ENCODE data around the gene TPM4.
A peak's percentile ranks its signal among the peaks of the same experiment; 100 is the strongest.
"Not testable (repeated sequence)": the region's sequence is repeated elsewhere in the genome, so short reads cannot be mapped to it uniquely, and the experiment has no call there.

Gene TPM4

DNA sequence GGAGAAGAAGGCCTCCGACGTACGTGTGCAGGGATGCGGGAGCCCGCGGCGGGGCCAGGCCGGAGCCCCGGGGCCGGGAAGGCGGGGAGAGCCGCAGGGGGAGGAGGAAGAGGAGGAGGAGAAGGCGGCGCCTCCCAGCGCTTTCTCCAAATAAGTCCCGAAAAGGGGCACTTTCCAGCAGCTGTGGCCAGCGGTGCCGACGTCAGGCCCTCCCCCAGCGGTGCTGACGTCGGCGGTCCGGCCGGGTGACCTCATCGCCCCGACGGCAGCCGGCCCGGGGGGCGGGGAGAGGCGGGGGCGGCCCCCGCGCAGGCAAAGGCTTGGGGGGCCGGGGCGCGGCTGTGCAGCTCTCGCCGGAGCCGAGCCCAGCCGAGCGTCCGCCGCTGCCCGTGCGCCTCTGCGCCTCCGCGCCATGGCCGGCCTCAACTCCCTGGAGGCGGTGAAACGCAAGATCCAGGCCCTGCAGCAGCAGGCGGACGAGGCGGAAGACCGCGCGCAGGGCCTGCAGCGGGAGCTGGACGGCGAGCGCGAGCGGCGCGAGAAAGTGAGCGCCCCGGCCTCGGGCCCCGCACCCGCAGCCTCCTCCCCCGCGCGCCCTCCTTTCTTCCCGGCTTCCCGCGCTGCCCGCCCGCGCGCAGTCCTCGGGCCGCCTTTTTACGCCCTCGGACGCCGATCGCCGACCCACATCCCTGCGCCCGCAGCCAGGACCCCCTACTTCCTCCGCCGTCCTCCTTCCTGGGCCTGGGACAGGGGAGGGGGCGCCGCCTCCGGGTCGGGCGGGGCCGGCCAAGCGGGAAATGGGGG lies at the start of gene TPM4:
Gene TPM4, plus strand, starts transcription at position 342 of the 804 bp plus-strand sequence. Its CDS starts 71 bp downstream, at position 413.
- DNase-seq, result peak; percentile 90

GRCh38 chr19:16026756-16027155 lies 49.5 kb upstream of the TPM4 start:
- no peak for DNase-seq

GRCh38 chr19:16027528-16027927 lies 48.8 kb upstream of the TPM4 start:
- no peak for DNase-seq

DNA sequence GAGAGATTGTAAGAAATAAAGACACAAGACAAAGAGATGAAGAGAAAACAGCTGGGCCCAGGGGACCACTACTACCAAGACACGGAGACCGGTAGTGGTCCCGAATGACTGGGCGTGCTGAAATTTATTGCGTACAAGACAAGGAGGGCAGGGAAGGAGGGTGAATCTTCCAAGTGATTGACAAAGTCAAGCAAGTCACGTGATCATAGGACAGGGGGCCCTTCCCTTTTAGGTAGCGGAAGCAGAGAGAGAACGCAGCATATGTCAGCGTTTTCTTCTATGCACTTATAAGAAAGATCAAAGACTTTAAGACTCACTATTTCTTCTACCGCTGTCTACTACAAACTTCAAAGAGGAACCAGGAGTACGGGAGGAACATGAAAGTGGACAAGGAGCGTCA lies 46.1 kb upstream of the TPM4 start:
- not testable (repeated sequence) for DNase-seq

DNA sequence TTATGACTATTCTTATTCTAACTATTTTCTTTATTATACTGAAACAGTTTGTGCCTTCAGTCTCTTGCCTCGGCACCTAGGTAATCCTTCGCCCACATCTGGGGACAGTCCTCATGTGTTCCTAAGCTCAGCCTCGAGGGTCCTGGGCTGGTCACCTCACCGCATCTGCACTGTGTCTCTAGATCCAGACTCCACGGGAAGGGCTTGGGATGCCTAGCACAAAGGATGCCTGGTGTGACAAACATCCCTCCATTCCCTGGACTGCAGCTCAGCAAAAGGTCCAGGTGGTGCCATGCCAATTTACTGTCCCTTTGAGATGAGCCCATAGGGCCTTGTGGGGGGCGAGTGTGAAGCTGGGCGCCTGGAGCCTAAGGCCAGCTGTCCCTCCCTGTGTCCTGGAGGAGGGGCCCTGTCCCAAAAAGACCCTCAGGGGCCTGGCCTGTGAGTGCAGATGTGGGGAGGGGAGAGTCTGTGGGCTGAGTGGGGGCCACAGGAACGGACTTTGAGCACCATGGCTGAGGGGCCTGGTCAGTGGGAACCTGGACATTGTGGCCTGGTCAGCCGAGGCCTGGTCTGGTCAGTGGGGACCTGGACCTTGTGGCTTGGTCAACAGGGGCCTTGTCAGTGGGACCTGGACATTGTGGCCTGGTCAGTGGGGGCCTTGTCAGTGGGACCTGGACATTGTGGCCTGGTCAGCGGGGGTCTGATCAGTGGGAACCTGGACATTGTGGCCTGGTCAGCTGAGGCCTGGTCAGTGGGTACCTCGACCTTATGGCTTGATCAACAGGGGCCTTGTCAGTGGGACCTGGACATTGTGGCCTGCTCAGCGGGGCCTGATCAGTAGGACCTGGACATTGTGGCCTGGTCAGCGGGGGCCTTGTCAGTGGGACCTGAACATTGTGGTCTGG lies 45.1 kb upstream of the TPM4 start:
- no peak for DNase-seq

DNA sequence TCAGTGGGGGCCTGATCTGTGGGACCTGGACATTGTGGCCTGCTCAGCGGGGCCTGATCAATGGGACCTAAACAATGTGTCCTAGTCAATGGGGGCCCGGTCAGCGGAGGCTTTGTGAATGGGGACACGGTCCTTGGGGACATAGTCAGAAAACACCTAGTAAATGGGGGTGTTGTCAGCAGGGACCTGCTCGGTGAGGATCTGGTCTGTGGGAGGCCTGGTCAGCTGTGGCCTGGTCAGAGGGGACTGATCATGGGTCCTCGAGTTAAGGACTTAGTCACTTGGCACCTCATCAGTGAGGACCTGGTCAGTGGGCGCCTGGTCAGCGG lies 44.5 kb upstream of the TPM4 start:
- DNase-seq, result no peak

DNA sequence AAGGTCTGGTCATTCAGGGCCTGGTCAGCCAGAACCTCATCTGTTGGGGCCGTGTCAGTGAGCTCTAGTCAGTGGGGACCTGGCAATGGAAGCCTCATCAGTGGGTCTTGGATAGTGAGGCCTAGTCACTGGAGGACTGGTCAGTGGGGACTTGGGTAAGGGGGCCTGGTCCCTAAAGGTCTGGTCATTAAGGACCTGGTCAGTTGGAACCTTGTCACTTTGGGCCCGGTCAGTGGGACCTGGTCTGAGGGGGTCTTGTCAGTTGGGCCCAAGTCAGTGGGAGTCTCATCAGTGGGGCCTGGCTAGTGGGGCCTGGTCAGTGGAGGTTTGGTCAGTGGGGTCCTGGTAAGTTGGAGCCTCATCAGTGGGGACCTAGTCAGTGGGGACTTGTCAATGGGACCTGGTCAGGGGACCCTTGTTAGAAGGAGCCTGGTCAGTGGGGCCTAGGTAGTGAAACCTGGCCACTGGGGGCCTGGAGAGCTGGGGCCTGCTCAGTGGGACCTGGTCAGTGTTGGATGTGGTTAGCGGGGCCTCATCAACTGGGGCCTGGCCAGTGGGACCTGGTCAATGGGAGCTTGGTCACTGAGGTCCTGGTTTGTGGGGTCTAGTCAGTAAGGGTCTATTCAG lies 43.7 kb upstream of the TPM4 start:
- no peak for DNase-seq

DNA sequence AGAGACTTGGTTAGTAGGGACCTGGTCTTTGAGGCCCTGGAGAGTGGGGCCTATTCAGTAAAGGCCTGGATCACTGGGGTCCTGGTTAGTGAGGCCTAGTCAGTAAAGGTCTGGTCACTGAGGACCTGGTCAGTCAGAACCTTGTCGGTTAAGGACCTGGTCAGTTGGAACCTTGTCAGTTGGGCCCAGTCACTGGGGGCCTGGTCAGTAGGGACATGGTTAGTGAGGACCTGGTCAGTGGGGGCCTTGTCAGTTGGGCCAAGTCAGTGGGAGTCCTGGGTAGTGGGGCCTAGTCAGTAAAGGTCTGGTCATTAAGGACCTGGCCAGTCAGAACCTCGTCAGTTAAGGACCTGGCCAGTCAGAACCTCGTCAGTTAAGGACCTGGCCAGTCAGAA lies 43.2 kb upstream of the TPM4 start:
- DNase-seq, result no peak

DNA sequence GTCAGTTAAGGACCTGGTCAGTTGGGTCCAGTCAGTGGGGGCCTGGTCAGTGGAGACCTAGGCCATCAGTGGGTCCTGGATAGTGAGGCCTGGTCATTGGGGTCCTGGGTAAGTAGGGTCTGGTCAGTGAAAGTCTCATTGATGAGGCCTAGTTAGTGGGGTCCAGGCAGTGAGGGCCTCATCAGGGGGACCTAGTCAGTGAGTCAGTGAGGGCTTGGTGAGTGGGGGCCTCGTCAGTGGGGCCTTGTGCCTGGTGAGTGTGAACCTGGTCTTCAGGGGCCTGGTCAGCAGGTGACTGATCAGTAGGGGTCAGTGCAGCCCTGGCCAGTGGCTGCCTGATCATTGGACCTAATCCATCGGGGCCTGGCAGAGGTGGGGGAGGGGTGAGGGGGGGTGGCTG lies 42.6 kb upstream of the TPM4 start:
- DNase-seq, result no peak

GRCh38 chr19:16034180-16034579 lies 42.1 kb upstream of the TPM4 start:
- no peak for DNase-seq

DNA sequence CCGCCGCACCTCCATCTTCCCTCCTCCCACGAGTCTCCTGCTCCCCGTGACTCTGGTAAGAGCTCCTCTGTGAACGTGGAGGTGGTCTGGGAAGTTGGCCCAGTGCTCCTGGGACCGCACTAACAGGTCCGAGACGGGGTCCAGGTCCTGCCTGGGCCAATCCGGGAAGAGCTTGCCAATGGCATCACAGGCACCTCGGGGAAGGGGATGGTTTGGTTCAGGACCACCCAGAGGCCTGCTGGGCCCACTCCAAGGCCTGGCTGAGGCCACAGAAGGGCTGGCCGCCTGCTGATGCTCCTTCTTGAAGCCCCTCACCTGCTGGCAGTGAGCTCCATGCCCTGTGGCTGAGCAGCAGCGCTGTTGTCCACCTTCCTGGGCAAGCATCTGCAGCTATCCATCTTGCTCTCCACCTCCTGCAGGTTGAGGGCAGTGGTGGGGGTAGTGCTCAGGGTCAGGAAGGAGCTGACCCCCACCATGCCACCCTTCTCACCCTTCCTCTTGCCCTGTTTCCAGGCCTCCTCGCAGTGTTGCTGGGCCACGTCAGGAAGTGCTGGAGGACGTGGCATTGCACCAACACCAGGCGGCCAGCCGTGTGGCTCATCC lies 41.2 kb upstream of the TPM4 start:
- DNase-seq, result no peak

- DNase-seq, result no peak
Measured at GRCh38 chr19:16035601-16036297, 40.5 kb upstream of the TPM4 start.

GRCh38 chr19:16036397-16036925 lies 39.8 kb upstream of the TPM4 start:
- DNase-seq, result no peak

GRCh38 chr19:16036941-16037340 lies 39.4 kb upstream of the TPM4 start:
- DNase-seq, result no peak

DNA sequence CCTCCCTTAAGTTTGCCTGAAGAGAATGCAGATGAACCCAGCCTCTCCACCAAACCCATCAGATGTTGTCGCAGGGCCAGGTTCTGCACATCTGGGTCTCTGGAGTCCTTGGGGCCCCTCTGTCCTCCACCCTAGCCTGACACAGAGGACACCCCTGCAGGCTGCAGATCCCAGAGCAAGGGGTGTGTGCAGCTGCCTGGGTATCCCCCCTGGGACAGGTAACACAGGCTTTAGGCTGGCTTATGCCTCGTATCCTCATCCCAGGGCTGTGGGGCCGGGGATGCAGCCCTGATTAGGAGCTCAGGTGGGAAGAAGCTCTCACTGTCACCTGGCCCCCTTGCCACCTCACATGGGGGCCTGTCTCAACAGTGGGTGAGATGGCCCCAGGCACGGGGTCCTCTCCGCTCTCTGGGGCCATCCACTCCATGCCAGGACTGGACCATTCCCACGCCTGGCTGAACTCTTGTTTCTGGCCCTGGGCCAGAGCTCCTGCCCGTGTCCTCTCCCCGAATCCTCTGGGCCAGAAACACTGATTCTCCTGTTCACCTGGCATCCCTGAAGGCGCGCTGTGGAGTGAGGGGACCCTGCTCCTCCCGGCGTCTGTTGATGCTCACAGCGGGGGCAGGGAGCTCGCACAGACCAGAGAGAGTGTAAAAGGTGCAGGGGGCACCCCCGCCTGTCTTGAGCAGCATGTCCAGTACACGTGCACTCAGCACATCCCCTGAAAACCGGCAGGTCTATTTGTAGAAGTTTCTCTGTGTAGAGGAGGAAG lies 38.7 kb upstream of the TPM4 start:
- no peak for DNase-seq

DNA sequence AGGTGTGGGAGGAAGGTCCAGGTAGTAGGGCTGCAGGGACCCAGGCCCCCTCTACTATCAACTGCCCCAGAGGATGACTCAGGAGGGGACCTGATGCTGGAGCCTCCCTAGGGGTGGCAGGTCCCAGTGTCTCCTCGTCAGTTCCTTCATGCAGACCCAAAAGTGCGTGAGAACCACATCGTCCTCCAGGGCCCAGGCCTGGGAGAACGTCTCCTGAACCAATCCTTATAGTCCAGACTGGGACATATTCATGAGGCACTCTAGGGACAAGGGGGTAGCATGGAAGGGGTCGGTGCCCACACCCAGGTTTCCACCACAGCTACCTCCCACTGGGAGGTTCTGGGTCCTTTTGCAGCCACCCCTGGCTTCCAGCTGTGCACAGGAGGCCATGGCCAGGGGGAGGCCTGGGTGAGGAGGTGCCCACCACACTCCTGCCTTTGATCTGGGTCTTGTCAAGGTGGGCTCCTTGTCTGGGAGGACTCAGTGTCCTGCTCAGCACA lies 38.0 kb upstream of the TPM4 start:
- DNase-seq, result no peak

DNA sequence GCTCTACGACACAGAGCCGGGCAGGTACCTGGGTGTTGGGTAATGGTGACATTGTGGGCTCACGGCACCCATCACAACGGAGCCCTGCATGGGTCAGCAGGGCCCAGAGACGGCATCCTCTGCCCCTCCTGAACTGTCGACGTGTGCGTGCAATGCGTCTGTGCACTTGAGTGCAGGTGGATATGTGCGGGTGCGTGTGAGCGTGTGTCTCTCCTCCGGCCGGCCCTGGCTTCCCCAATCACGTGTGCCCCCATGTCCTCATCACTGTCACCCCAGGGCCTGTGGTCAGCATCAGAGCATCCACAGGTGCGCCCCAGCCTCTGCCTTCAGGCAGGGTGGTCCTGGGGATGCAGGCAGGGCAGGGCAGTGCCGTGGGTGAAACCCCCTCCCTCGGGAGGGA lies 37.2 kb upstream of the TPM4 start:
- DNase-seq, result no peak

DNA sequence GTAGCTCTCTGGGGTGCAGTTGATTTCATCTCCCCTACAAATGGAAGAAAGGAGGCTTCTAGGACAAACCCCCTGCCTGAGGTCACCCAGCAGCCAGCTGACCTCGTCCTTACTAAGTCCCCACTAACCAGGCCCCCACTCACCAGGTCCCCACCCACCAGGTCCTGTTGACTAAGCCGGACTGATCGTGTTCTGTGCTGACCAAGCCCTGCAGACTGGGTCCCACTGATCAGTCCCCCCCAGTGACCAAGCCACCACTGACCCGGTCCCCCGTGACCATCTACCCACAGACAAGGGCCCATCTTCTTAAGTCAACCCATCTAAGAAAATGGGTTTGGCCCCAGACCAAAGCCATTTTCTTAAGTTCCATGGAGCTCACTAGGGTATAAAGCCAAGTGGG lies 36.8 kb upstream of the TPM4 start:
- DNase-seq, result no peak

GRCh38 chr19:16040642-16041041 lies 35.7 kb upstream of the TPM4 start:
- DNase-seq, result no peak

DNA sequence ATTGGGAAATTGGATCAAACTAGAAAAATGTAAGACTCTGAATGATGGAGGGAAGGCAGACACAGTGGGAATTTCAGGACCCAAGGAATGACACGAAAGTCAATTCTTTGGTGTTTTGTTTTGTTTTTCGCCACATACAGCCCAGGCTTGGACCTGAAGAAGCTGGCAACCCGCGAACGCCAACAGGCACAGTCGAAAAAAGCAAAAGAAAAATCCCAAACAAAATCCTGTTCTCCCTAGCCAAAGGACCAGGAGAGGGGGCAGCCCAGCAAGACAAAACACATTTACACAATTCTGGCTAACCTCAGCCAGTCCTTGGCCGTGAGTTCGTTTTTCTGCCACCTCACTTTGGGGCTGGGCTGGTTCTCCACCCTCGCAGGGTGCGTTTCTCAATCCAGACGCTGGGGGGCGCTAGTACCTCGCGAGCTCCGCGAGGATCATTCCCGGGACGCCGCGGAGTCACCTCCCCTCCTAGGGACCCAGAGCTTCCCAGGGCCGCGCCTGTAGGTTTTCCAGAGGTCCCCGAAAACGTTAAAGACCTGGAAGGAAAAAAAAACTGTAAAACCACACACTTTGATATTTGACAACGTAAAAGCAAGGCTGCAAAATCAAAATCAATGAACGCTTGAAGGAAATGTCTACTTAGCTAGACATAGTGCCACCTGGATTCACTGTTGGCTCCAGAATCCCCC lies 34.9 kb upstream of the TPM4 start:
- DNase-seq, result peak; percentile 63

DNA sequence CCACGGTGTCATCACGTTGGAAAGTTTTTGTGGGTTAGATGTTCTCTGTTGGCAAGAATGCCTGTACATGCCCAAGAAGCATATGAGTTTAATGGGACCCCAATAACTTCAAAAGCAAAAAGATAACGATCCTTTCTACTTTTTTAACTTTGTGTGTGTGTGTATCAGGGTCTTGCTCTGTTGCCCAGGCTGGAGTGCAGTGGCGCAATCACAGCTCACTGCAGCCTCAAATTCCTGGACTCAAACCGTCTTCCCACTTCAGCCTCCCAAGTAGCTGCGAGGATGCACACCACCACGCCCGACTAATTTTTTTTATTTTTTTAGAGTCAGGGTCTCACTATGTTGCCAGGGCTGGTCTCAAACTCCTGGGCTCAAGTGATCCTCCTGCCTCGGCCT lies 34.3 kb upstream of the TPM4 start:
- no peak for DNase-seq

Measured in OCI-M1 (cell line).